ENCODE data around the gene PEDS1. TPM values are rescaled to one million over a fixed set of nuclear protein-coding genes. Genes with fewer than 3 reads are reported as not detected.

The PEDS1 gene
- total RNA-seq, 1 experiment from 2014 or later = 35.6 TPM

DNA sequence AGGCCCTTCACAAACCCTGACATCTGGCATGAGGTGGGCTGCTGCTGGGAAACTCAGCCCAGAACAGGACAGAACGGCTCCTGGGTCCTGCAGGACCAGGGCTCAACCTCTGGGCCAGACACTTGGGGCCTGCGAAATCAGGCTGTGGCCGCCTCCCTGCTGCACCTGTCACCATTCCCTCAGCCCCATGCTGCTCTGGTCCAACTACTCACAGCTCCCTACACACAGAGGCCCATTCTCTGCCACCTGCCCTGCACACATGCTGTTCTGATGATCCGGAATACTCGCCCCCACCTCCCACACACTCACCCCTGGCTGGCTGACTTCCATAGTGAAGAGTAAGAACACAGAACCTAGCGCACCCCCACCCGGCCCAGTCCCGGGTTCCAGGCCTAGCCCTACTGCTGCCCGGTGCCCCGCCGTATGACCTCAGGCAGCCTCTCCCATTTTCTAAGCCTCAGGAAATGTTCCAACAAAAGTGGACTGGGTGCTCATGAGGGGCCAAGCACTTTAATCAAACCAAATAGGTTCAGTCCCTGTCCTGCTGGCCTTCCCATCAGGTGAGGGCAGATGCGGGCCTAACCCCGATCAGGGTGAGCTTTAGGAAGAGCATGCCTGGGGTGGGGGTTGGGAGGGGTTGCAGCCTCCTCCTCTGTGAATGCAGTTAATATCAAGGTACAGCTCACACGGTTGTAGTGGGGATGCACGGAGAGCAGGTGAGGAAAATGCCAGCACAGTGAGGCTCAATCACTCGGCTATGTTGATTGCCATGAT is 3.9 kb downstream of the PEDS1 start:
- Mint-ChIP-seq H3K4me3 (no peak overlapping the region), H3K27me3 (ENCODE audit: low read depth) (peaks cover 8% of the 10 kb centered on the region), H3K36me3 (peaks cover 12% of the 10 kb centered on the region), H3K9me3 (no peaks in the 10 kb centered on the region), H3K27ac (no peak overlapping the region; the same call in 1 of the 2 replicates), H3K4me1 (peaks cover 66% of the 10 kb centered on the region)
- ChIA-PET CTCF (interaction anchor here (0.6 to 1.2 kb wide), 3 partner anchors 23 to 29 kb away, joined by 3 to 5 read pairs (median 5); no protein-coding TSS in a partner anchor), POLR2A (no interaction called here)
- no peak for ATAC-seq
- no peak for DNase-seq (ENCODE audit: low spot score)
- no peak for TF ChIP-seq NR2C2 (CRISPR knock-in tag; IDR thresholded peaks at IDR 0.05)
- TF ChIP-seq MYBL2 (CRISPR knock-in tag; IDR thresholded peaks at IDR 0.05) = no peak
- TF ChIP-seq, protein P1, sequence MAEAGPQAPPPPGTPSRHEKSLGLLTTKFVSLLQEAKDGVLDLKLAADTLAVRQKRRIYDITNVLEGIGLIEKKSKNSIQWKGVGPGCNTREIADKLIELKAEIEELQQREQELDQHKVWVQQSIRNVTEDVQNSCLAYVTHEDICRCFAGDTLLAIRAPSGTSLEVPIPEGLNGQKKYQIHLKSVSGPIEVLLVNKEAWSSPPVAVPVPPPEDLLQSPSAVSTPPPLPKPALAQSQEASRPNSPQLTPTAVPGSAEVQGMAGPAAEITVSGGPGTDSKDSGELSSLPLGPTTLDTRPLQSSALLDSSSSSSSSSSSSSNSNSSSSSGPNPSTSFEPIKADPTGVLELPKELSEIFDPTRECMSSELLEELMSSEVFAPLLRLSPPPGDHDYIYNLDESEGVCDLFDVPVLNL (CRISPR knock-in tag; IDR thresholded peaks at IDR 0.05; ENCODE audit: borderline replicate concordance, low read depth) = no peak
- no peak for TF ChIP-seq ZBTB21 (CRISPR knock-in tag; IDR thresholded peaks at IDR 0.05; ENCODE audit: borderline replicate concordance)
- TF ChIP-seq, protein P2, sequence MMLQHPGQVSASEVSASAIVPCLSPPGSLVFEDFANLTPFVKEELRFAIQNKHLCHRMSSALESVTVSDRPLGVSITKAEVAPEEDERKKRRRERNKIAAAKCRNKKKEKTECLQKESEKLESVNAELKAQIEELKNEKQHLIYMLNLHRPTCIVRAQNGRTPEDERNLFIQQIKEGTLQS (CRISPR knock-in tag; conservative IDR thresholded peaks at IDR 0.05) = no peak
- no peak for TF ChIP-seq ZNF416 (CRISPR knock-in tag; IDR thresholded peaks at IDR 0.05)
- TF ChIP-seq, protein P3, sequence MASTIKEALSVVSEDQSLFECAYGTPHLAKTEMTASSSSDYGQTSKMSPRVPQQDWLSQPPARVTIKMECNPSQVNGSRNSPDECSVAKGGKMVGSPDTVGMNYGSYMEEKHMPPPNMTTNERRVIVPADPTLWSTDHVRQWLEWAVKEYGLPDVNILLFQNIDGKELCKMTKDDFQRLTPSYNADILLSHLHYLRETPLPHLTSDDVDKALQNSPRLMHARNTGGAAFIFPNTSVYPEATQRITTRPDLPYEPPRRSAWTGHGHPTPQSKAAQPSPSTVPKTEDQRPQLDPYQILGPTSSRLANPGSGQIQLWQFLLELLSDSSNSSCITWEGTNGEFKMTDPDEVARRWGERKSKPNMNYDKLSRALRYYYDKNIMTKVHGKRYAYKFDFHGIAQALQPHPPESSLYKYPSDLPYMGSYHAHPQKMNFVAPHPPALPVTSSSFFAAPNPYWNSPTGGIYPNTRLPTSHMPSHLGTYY (CRISPR knock-in tag; IDR thresholded peaks at IDR 0.05) = no peak
- TF ChIP-seq, protein P4, sequence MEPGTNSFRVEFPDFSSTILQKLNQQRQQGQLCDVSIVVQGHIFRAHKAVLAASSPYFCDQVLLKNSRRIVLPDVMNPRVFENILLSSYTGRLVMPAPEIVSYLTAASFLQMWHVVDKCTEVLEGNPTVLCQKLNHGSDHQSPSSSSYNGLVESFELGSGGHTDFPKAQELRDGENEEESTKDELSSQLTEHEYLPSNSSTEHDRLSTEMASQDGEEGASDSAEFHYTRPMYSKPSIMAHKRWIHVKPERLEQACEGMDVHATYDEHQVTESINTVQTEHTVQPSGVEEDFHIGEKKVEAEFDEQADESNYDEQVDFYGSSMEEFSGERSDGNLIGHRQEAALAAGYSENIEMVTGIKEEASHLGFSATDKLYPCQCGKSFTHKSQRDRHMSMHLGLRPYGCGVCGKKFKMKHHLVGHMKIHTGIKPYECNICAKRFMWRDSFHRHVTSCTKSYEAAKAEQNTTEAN (CRISPR knock-in tag; IDR thresholded peaks at IDR 0.05) = no peak
- TF ChIP-seq, protein P5, sequence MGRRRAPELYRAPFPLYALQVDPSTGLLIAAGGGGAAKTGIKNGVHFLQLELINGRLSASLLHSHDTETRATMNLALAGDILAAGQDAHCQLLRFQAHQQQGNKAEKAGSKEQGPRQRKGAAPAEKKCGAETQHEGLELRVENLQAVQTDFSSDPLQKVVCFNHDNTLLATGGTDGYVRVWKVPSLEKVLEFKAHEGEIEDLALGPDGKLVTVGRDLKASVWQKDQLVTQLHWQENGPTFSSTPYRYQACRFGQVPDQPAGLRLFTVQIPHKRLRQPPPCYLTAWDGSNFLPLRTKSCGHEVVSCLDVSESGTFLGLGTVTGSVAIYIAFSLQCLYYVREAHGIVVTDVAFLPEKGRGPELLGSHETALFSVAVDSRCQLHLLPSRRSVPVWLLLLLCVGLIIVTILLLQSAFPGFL (CRISPR knock-in tag; IDR thresholded peaks at IDR 0.05; ENCODE audit: borderline replicate concordance) = no peak
- TF ChIP-seq, protein P6, sequence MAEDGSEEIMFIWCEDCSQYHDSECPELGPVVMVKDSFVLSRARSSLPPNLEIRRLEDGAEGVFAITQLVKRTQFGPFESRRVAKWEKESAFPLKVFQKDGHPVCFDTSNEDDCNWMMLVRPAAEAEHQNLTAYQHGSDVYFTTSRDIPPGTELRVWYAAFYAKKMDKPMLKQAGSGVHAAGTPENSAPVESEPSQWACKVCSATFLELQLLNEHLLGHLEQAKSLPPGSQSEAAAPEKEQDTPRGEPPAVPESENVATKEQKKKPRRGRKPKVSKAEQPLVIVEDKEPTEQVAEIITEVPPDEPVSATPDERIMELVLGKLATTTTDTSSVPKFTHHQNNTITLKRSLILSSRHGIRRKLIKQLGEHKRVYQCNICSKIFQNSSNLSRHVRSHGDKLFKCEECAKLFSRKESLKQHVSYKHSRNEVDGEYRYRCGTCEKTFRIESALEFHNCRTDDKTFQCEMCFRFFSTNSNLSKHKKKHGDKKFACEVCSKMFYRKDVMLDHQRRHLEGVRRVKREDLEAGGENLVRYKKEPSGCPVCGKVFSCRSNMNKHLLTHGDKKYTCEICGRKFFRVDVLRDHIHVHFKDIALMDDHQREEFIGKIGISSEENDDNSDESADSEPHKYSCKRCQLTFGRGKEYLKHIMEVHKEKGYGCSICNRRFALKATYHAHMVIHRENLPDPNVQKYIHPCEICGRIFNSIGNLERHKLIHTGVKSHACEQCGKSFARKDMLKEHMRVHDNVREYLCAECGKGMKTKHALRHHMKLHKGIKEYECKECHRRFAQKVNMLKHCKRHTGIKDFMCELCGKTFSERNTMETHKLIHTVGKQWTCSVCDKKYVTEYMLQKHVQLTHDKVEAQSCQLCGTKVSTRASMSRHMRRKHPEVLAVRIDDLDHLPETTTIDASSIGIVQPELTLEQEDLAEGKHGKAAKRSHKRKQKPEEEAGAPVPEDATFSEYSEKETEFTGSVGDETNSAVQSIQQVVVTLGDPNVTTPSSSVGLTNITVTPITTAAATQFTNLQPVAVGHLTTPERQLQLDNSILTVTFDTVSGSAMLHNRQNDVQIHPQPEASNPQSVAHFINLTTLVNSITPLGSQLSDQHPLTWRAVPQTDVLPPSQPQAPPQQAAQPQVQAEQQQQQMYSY (CRISPR knock-in tag; IDR thresholded peaks at IDR 0.05) = no peak
- TF ChIP-seq, protein P7, sequence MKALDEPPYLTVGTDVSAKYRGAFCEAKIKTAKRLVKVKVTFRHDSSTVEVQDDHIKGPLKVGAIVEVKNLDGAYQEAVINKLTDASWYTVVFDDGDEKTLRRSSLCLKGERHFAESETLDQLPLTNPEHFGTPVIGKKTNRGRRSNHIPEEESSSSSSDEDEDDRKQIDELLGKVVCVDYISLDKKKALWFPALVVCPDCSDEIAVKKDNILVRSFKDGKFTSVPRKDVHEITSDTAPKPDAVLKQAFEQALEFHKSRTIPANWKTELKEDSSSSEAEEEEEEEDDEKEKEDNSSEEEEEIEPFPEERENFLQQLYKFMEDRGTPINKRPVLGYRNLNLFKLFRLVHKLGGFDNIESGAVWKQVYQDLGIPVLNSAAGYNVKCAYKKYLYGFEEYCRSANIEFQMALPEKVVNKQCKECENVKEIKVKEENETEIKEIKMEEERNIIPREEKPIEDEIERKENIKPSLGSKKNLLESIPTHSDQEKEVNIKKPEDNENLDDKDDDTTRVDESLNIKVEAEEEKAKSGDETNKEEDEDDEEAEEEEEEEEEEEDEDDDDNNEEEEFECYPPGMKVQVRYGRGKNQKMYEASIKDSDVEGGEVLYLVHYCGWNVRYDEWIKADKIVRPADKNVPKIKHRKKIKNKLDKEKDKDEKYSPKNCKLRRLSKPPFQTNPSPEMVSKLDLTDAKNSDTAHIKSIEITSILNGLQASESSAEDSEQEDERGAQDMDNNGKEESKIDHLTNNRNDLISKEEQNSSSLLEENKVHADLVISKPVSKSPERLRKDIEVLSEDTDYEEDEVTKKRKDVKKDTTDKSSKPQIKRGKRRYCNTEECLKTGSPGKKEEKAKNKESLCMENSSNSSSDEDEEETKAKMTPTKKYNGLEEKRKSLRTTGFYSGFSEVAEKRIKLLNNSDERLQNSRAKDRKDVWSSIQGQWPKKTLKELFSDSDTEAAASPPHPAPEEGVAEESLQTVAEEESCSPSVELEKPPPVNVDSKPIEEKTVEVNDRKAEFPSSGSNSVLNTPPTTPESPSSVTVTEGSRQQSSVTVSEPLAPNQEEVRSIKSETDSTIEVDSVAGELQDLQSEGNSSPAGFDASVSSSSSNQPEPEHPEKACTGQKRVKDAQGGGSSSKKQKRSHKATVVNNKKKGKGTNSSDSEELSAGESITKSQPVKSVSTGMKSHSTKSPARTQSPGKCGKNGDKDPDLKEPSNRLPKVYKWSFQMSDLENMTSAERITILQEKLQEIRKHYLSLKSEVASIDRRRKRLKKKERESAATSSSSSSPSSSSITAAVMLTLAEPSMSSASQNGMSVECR (CRISPR knock-in tag; IDR thresholded peaks at IDR 0.05; ENCODE audit: borderline replicate concordance) = no peak
- TF ChIP-seq ELF4 (CRISPR knock-in tag; IDR thresholded peaks at IDR 0.05; ENCODE audit: low read depth) = no peak
- TF ChIP-seq TP53 (CRISPR knock-in tag; IDR thresholded peaks at IDR 0.05) = no peak
- TF ChIP-seq NFATC4 (CRISPR knock-in tag; IDR thresholded peaks at IDR 0.05) = no peak
- TF ChIP-seq, protein P8, sequence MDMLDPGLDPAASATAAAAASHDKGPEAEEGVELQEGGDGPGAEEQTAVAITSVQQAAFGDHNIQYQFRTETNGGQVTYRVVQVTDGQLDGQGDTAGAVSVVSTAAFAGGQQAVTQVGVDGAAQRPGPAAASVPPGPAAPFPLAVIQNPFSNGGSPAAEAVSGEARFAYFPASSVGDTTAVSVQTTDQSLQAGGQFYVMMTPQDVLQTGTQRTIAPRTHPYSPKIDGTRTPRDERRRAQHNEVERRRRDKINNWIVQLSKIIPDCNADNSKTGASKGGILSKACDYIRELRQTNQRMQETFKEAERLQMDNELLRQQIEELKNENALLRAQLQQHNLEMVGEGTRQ (CRISPR knock-in tag; IDR thresholded peaks at IDR 0.05) = no peak
